ENCODE measurements around the gene NCAM1. TPM values are rescaled to one million over a fixed set of nuclear protein-coding genes. Genes with fewer than 3 reads are reported as not detected.

Gene NCAM1
- total and polyA plus RNA-seq, 8 donors = 1.7 to 45.0 (median 37.6) TPM

DNA sequence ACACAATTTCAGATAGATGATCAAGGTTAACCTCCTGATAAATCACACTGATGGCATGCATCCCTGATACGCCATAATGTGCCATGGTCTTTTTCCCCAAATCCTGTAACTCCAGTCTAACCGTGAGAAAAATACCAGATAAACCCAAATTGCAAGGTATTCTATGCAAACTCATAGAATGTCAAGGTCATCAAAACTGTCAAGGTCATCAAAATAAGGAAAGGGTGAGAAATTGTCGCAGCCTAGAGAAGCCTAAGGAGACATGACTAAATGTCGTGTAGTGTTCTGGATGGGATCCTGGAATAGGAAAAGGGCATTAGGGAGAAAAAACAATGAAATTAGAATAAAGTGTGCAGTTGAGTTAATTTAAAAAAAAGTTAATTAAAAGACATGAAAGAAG lies 357.9 kb downstream of the NCAM1 start:
- H3K27me3 ChIP-seq = no peaks in the 10 kb centered on the region
- H3K36me3 ChIP-seq = peaks cover 0 to 11% of the 10 kb centered on the region in 2 donors
- ATAC-seq (no peak), DNase-seq (no peak)
- H3K9me3 ChIP-seq = no peaks in the 10 kb centered on the region
- intact Hi-C loops (cut with DNase I) = no loop called here
- no peak overlapping the region for H3K27ac ChIP-seq
- H3K4me1 ChIP-seq = peaks cover 0 to 10% of the 10 kb centered on the region in 2 donors
- no peak overlapping the region for H3K4me3 ChIP-seq
- no peak for TF ChIP-seq CTCF (IDR thresholded peaks at IDR 0.05)

GRCh38 chr11:113322158-113322557 lies 360.9 kb downstream of the NCAM1 start:
- DNase-seq = no peak
- peaks cover 0 to 32% of the 10 kb centered on the region in 2 donors for H3K36me3 ChIP-seq
- H3K4me1 ChIP-seq = no peaks in the 10 kb centered on the region
- no peaks in the 10 kb centered on the region for H3K9me3 ChIP-seq
- no peak for TF ChIP-seq CTCF (IDR thresholded peaks at IDR 0.05)
- ATAC-seq = no peak
- H3K27me3 ChIP-seq = no peaks in the 10 kb centered on the region
- no peak overlapping the region for H3K4me3 ChIP-seq
- intact Hi-C loops (cut with DNase I) = no loop called here
- H3K27ac ChIP-seq = no peak overlapping the region

DNA sequence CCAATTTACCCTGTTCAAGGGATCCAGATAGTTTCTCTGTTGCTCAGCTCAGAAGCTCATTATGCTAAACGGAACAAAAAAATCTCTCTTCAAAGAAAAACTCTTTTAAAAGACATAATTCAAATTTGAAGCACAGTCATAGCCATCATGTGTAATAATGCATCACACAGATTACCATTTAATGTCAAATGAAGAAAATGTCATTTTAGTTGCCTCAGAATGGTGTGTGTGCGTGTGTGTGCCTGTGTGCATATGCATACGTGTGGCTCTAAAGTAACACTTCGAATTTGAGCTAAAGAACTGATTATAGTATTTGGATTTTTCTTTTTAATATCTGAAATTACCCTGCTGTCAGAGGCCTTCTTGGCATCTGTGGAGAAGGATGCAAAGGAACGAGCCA lies 363.0 kb downstream of the NCAM1 start:
- H3K36me3 ChIP-seq = peaks cover 0 to 44% of the 10 kb centered on the region in 2 donors
- DNase-seq = no peak
- intact Hi-C loops (cut with DNase I) = no loop called here

More for the DNA sequence above, 363.0 kb downstream of the NCAM1 start:
- H3K27me3 ChIP-seq = no peaks in the 10 kb centered on the region
- no peaks in the 10 kb centered on the region for H3K4me1 ChIP-seq
- ATAC-seq = no peak
- no peaks in the 10 kb centered on the region for H3K9me3 ChIP-seq
- TF ChIP-seq CTCF (IDR thresholded peaks at IDR 0.05) = no peak
- no peak overlapping the region for H3K4me3 ChIP-seq
- H3K27ac ChIP-seq = no peak overlapping the region
